Epithelial cell of prostate (primary cell): ENCODE data around the gene LIPJ.

Experiments used
- DNase-seq: peaks from one replicate; pipeline ENCODE4 v3.0.0-alpha.2; 2011; ENCODE audit warnings: low read depth, low spot score
- H3K27ac ChIP-seq: fragments of 450-650 bp; 2 replicates; pipeline ENCODE4 v1.5.1; 2017; ENCODE audit warnings: mild to moderate bottlenecking

LIPJ gene

DNA sequence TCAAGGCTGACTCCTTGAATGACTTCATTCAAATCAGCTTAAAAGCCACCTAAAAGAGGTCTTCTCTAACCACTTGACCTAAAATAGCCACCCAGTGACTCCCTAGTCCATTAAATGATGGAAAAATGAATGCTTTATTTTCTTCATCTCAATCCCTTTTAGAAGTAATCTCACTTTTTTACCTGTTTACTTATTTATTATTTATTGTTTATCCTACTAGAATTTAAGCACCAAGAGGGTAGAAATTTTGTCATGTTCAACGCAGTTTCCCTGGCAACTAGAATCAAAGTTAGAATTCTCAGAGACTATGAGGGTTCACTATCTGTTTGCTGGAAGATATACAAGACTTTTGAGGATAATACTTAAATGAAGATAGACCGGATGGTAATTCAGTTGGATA lies at the start of gene LIPJ:
Gene LIPJ, plus strand, starts transcription at position 301 of the 400 bp plus-strand sequence. CDS start 3,926 bp downstream, outside the sequence.
- no peak for DNase-seq
- H3K27ac ChIP-seq, result no peak within 1 kb of the TSS

DNA sequence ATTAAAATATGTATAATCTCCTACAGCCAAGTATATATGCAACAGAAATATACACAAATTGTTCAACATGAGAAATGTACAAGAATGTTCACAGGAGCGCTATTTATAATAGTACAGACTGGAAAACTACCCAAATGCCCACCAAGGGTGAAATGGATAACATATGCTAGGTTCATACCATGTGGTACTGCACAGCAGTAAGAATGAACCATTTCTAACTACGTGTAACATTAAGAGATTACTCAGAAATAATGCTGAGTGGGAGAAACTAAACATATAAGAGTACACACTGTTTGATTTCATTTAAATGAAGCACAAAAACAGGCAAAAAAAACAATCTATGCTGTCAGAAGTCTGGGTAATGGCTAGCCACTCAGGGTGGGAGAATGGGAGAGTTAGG lies 49.2 kb upstream of the LIPJ start:
- no peak overlapping the region for H3K27ac ChIP-seq
- DNase-seq, result no peak

DNA sequence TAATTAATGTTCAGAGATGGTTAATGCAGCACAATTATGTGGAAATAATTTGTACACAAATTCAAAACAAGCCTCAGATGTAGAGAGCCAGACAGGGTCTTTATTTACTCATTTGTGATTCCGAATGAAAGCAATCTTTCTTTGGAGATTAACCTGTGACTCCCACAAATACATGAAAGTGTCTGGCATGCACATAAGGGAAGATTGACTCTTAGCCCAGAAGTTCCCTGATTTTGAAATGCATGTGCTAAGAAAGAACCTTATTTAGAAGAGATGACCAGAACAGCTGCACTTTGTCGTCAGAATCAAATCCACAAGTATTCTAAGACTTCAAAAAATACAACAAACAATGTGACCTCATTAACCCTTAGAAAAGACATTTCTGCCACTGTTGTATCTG lies 48.5 kb upstream of the LIPJ start:
- no peak overlapping the region for H3K27ac ChIP-seq
- no peak for DNase-seq

DNA sequence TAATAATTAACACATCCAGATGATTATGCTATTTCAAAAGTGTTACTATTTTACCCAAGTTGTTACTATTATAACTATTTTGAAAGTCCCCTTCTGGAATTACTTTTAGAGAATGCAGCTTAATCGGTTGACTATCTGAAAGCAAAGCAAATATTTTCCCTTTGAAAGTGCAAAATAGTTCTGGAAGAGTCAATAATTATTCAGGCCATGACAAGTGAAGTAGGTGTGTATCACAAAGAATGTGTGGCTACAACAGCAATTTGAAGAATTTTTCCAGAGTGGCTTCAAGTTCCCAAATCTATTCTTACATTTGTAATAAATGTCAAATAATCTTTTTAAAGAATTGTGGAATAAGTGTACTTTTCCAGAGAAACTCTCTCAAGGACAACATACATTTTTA lies 46.2 kb upstream of the LIPJ start:
- DNase-seq, result no peak
- peak overlapping the region; percentile 45 for H3K27ac ChIP-seq

GRCh38 chr10:88541116-88541626 lies 45.4 kb upstream of the LIPJ start:
- peak overlapping the region; percentile 45 for H3K27ac ChIP-seq

GRCh38 chr10:88542522-88542921 lies 44.0 kb upstream of the LIPJ start:
- H3K27ac ChIP-seq, result no peak overlapping the region
- no peak for DNase-seq

More at GRCh38 chr10:88541116-88541626, 45.4 kb upstream of the LIPJ start:
- peak; percentile 44 for DNase-seq

- H3K27ac ChIP-seq, result peak overlapping the region; percentile 2
- no peak for DNase-seq
Observed at GRCh38 chr10:88544140-88544870, 42.3 kb upstream of the LIPJ start.

GRCh38 chr10:88545359-88545758 lies 41.2 kb upstream of the LIPJ start:
- no peak for DNase-seq
- H3K27ac ChIP-seq, result no peak overlapping the region

DNA sequence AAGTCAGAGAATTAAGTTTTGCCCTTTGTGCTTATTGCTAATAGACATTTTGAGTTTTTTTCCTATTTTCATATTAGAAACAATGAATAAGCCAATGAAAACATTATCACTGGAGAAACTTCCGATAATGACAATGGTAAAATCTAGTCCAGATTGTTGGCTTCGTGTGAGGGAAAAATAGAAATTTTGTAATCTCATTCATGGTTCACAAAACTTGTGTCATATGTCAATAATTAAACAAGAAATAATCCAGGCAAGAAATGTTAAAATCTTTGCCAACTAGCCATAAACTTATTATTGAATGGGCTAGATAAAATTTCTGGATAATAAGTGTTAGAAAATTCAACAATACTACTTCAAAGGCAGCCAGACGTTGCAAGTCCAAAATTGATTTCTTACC lies 40.1 kb upstream of the LIPJ start:
- no peak for DNase-seq
- H3K27ac ChIP-seq, result no peak overlapping the region

GRCh38 chr10:88551246-88551645 lies 35.3 kb upstream of the LIPJ start:
- no peak overlapping the region for H3K27ac ChIP-seq
- no peak for DNase-seq

- DNase-seq, result peak; percentile 37
- no peak overlapping the region for H3K27ac ChIP-seq
Observed at GRCh38 chr10:88553116-88553752, 33.3 kb upstream of the LIPJ start.

GRCh38 chr10:88555190-88555908 lies 31.2 kb upstream of the LIPJ start:
- H3K27ac ChIP-seq, result no peak overlapping the region
- no peak for DNase-seq

- no peak for DNase-seq
- no peak overlapping the region for H3K27ac ChIP-seq
Observed at GRCh38 chr10:88557256-88557655, 29.3 kb upstream of the LIPJ start.

DNA sequence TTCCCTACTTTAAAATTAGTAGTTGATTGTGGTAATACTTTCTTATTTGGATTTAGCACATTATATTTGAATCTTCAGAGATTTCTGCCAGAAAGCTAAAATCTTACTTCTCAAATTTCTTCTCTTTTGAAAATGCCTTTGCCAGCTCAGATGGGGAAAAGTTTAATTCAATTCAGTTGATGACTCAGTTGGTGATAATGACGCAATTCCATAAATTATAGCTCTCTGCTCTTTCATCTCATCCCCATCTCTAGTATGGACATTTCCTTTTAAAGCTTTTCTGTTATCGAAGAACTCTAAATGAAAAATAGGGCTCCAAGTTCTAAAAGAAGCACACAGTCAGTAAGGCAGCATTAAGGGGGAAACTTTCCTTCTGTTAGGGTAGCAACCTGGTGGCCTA lies 28.9 kb upstream of the LIPJ start:
- no peak overlapping the region for H3K27ac ChIP-seq
- no peak for DNase-seq

GRCh38 chr10:88562152-88562551 lies 24.4 kb upstream of the LIPJ start:
- no peak for DNase-seq
- no peak overlapping the region for H3K27ac ChIP-seq

GRCh38 chr10:88565072-88565471 lies 21.5 kb upstream of the LIPJ start:
- no peak overlapping the region for H3K27ac ChIP-seq
- DNase-seq, result no peak

DNA sequence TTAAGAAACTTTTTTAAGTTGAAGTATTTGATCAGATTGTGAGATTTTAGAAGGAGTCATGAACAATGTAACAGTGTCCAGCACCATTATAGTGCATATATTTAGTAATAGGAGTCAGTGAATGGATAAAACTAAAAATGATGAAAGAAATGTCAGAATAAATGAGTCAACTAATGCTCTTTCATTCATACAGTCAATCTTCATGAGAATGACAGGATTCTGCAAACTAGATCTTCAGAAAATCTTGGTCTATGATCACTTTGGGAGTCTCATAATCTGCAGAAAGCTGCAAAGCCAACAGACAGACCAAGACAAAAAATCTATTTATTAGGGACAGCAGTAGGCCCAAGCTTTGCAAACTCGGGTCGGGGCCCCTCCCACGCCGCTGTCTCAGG lies 4.2 kb upstream of the LIPJ start:
- peak overlapping the region; percentile 73 for H3K27ac ChIP-seq
- no peak for DNase-seq

- no peak for DNase-seq
- H3K27ac ChIP-seq, result peak within 1 kb of the TSS; percentile 73
Observed at GRCh38 chr10:88582806-88583583, 3.6 kb upstream of the LIPJ start, which contains the start of gene RNLS. Gene RNLS (minus strand): TSS chr10:88583318.

- H3K27ac ChIP-seq, result peak overlapping the region; percentile 73
- no peak for DNase-seq
Observed at GRCh38 chr10:88583584-88583957, 3.0 kb upstream of the LIPJ start.

DNA sequence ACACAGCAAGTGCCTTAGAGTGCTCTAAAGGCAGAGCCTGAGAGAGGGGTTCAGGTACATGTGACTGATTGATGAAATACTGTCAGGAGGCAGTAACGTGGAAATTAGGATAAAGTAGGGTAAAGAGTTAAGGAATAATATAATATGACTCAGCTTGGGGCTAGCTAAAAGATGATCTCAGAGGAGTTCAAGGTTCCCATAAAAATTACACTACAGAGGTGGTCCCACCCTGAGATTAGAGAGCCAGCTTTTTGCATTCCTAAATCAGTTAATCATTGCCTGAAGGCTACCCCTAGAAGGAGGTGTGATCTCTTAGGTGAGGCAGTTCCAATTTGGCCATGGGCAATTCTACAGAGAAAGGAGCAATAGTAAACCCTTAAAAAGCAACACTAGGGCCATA lies 5.8 kb downstream of the LIPJ start:
- no peak overlapping the region for H3K27ac ChIP-seq
- DNase-seq, result peak; percentile 6
